GM19238 (cell line): ENCODE measurements around the gene PHACTR2.
"Not testable (repeated sequence)": the region's sequence is repeated elsewhere in the genome, so short reads cannot be mapped to it uniquely, and the experiment has no call there.

Source experiments
- DNase-seq: peaks from one replicate; pipeline ENCODE4 v3.0.0; 2011; ENCODE audit warnings: low spot score; ENCODE audit not compliant: insufficient read length

Gene PHACTR2

DNA sequence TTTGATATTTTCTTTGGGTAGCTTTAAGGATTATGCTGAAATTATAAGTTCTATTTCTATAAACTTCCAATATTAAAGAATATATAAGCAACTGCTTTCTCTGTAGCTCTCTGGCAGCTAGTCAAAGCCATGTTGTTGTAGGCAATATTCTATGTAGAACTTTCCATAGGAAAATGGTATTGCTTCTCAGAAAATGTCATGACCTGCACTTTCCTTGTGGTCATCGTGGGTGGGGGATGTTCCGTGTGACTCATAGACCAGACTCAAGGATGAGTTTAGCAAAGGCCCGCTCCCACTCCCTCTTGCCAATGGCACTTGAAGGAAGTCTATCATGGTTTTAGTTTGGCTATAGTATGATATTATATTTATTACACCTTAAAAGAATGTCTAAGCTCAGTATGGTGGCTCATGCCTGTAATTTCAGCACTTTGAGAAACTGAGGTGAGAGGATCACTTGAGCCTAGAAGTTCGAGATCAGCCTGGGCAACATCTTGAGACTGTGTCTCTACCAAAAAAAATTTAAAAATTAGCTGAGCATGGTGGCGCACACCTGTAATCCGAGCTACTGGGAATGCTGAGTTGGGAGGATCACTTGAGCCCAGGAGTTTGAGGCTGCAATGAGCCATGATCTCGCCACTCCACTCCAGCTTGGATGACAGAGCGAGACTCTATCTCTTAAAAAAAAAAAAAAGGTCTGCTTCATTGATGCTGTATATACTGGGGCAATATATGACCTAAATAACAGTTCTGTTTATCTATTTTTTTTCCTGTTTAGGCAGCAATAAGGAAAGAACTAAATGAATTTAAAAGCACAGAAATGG lies 128.7 kb downstream of the PHACTR2 start:
- DNase-seq = no peak

- DNase-seq = no peak
Observed at GRCh38 chr6:143807103-143807772, 129.5 kb downstream of the PHACTR2 start.

- DNase-seq = no peak
Observed at GRCh38 chr6:143810745-143811144, 133.0 kb downstream of the PHACTR2 start.

GRCh38 chr6:143811501-143812157 lies 133.9 kb downstream of the PHACTR2 start:
- no peak for DNase-seq

DNA sequence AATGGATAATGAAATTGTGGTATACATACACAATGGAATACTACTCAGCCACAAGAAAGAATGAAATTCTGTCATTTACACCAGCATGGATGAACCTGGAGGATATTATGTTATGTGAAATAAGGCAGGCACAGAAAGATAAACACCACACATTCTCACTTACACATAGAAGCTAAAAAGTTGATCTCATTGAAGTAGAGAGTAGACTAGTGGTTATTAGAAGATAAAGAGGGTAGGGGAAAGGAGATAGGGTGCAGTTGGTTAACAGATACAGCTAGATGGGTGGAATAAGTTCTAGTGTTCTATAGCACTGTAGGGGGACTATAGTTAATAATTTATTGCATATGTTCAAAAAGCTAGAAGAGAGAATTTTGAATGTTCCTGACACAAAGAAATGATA lies 139.9 kb downstream of the PHACTR2 start:
- DNase-seq = no peak

GRCh38 chr6:143821359-143821758 lies 143.6 kb downstream of the PHACTR2 start:
- DNase-seq = no peak

- no peak for DNase-seq
Observed at GRCh38 chr6:143822584-143823024, 144.8 kb downstream of the PHACTR2 start.

GRCh38 chr6:143823548-143823947 lies 145.8 kb downstream of the PHACTR2 start:
- no peak for DNase-seq

GRCh38 chr6:143828572-143828971 lies 150.8 kb downstream of the PHACTR2 start:
- DNase-seq = no peak

- no peak for DNase-seq
Observed at GRCh38 chr6:143836150-143836549, 158.4 kb downstream of the PHACTR2 start.

- DNase-seq = no peak
Observed at GRCh38 chr6:143838395-143838794, 160.6 kb downstream of the PHACTR2 start.

DNA sequence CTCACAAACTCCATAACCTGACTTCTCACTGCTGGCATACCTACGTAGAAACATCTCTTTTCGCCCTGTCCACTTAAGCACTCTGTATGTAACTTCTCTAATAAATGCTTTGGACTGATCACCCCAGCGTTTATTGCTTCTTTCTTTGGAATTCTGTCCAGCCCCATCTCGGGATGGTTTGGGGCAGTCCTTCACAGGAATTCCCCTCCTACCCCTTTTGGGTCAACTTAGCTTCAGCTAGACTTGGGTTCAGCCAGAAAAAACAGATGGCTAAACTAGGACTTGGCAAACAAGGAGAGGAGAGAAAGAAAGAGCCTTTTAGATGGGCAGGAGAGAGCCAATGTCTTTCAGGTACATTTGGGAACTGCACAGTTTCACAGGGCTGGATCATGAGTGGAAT lies 161.4 kb downstream of the PHACTR2 start:
- no peak for DNase-seq

DNA sequence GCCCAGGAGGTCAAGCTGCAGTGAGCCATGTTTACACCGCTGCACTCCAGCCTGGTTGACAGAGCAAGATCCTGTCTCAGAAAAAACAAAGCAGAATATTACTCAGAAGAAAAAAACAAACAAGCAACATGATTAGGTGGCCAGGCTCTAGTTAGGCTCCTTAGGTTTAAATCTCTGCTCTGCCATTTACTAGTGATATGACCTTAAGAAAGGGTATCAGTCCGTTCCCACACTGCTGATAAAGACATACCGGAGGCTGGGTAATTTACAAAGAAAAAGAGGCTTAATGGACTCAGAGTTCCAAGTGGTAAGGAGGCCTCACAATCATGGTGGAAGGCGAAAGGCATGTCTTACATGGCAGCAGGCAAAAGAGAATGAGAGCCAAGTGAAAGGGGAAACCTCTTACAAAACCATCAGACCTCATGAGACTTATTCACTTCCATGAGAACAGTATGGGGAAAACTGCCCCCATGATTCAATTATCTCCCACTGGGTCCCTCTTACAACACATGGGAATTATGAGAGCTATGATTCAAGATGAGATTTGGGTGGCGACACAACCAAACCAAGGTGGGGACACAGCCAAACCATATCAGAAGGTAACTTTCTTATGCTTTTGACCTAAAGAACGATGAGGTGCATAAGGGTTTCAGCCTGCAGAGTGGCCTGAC lies 163.0 kb downstream of the PHACTR2 start:
- DNase-seq = no peak

- no peak for DNase-seq
Observed at GRCh38 chr6:143842461-143842901, 164.7 kb downstream of the PHACTR2 start.

DNA sequence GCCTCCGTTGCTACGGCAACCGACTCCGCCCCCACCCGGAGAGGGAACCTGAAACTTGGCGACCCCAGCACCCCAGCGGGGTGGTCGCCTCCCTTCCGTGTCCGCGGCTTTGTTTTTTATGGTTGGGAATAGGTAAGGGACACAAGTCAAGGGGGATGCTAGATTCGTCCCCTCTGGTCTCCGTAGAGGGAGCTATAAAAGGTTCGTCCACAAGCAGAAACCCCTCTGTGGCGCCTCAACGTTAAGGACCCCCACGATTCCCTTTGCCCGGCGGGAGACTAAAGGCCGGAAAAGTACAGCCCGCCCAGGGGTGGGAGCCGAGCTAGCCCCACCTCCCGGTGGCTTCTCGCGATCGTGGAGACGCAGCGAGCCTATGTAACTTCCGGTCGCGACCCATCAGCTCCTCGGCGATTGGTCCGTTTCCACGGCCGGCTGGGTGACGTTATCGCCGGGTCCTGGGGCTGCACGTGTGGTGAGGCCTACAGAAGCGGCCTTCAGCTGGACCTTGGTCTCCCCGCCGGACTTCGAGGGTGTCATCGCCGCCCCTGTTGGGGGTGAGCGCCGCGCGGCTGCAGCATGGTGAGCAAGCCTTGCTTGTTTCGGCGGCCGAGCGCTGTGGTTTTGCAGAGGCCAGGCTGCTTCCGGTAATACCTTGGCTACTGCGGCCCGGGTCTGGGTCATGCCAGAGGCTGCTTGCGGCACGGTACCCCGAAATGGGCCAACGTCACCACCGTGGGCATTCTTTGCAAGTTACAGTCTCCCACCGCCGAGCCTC lies 165.3 kb downstream of the PHACTR2 start, which contains the start of gene LTV1:
Gene LTV1, plus strand, starts transcription at position 437 of the 775 bp plus-strand sequence. Its CDS starts 140 bp downstream, at position 577.
- DNase-seq = peak; percentile 93

DNA sequence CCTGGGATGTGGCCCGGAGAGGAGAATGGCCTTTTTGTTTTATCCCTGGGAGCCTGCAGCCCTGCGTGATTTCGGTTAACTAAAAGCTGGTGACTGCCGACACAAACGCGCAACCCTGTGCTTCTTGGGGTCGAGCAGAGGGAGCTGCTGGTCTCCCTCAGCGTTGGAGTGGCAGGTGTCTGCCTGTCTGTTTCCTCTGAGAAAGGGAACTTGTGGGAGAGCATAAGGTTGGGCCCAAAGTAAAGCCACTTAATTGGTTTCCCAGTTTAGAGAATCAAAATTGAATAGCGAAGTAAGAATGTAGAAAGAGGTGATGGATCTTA lies 165.9 kb downstream of the PHACTR2 start:
- DNase-seq = no peak

GRCh38 chr6:143844006-143844405 lies 166.2 kb downstream of the PHACTR2 start:
- no peak for DNase-seq

DNA sequence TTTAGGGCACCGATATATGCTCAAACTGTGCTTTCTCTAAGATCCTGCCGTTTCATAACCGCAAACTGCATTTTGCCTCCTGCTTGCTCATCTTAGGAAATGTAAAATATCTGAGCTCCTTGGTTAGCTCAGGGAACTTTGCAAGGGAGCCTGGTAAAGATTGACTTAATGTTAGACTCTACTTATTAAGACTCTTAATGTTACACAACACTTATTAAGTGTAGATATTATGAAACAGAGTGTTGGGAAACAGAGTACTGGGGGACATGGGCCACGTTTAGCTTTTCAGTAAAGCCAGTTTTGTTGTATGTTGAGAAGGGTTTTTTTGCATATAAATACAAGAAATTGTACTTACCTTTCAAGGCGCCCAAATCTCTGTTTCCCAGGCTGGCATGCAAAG lies 167.3 kb downstream of the PHACTR2 start:
- no peak for DNase-seq

GRCh38 chr6:143851706-143852105 lies 173.9 kb downstream of the PHACTR2 start:
- DNase-seq = not testable (repeated sequence)

- DNase-seq = not testable (repeated sequence)
Observed at GRCh38 chr6:143855057-143855456, 177.3 kb downstream of the PHACTR2 start.

DNA sequence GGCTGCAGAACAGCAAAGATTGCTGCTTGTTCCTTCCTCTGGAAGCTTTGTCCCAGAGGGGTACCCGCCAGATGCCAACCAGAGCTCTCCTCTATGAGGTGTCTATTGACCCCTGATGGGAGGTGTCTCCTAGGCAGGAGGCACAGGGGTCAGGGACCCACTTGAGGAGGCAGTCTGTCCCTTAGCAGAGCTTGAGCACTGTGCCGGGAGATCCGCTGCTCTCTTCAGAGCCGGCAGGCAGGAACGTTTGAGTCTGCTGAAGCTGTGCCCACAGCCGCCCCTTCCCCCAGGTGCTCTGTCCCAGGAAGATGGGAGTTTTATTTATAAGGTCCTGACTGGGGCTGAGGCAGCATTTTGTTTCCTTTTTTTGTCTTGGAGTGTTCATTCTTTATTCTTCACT lies 179.0 kb downstream of the PHACTR2 start:
- not testable (repeated sequence) for DNase-seq
